Measurements from ENCODE around the gene AIG1.

The AIG1 gene

DNA sequence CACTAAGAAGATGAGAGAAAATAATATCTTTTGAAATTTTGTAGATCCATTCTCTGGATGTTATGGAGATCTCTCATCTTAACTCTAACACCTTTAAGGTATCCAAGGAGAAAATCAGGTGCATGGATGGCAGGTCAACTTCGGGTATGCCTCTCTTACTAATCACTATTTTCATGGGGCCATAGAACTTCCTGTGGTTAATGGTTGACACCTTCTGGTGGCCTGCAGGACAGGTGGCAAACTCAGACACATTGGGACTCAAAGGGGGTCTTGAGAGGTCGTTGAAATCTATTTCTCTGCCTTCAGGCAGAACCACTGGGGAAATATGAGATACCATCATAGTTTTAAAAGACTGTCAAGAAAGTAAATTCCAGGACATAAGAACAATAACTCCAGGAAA, 313.3 kb downstream of the AIG1 start:
- Histone ChIP-seq H3K4me1 (ENCODE audit: control insufficient read depth, insufficient read depth, low read length) (no peaks in the 10 kb centered on the region), H3K36me3 (ENCODE audit: control insufficient read depth, insufficient read depth, low read length) (no peaks in the 10 kb centered on the region), H3K4me3 (ENCODE audit: low read length) (no peak overlapping the region), H3K9ac (ENCODE audit: low read length) (no peak overlapping the region), H3K27me3 (ENCODE audit: control insufficient read depth, insufficient read depth, low read length) (no peaks in the 10 kb centered on the region), H3K27ac (ENCODE audit: low read depth, low read length) (no peak overlapping the region)

DNA sequence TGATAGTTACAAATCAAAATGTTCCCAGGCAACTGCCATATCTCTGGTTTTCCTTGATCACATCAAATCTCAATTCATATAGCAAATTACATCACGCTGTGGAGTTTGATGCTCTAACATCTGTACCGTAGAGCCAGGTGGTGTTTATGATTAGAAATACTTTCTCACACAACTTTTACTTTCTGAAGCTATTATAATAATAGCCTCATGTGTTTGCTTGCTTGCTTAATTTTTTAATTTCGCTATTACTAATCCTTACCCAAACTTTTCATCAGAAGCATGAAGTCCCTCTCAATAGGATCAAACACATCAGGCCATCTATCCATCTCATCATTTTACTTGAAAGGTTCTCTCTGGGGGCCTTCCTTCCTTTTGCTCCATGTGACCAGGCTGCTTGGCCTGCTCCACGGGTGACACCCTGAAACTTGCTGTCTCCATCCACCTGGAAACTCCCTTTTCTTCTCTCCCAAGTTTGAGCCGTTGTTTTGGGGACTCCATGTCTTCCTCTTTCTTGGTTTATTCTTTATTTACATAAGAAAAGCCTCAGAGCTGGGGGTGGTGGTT, 314.4 kb downstream of the AIG1 start:
- Histone ChIP-seq H3K4me3 (ENCODE audit: low read length) (no peak overlapping the region), H3K9ac (ENCODE audit: low read length) (no peak overlapping the region), H3K27ac (ENCODE audit: low read depth, low read length) (no peak overlapping the region), H3K27me3 (ENCODE audit: control insufficient read depth, insufficient read depth, low read length) (no peaks in the 10 kb centered on the region), H3K4me1 (ENCODE audit: control insufficient read depth, insufficient read depth, low read length) (no peaks in the 10 kb centered on the region), H3K36me3 (ENCODE audit: control insufficient read depth, insufficient read depth, low read length) (no peaks in the 10 kb centered on the region)

DNA sequence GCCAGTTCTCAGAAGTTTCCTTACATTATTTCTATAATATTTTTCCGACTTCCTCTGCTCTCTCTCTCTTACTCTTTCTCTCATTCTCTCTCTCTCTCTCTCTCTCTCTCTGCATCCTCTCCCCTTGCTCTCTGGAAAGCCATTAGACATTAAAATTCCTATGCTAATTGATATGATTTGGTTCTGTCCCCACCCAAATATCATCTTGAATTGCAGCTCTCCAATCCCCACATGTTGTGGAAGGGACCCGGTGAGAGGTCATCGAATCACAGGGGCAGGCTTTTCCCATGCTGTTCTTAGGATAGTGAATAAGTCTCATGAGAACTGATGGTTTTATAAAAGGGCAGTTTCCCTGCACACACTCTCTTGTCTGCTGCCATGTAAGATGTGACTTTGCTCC, 315.7 kb downstream of the AIG1 start:
- Histone ChIP-seq H3K4me1 (ENCODE audit: control insufficient read depth, insufficient read depth, low read length) (no peaks in the 10 kb centered on the region), H3K36me3 (ENCODE audit: control insufficient read depth, insufficient read depth, low read length) (no peaks in the 10 kb centered on the region), H3K27me3 (ENCODE audit: control insufficient read depth, insufficient read depth, low read length) (no peaks in the 10 kb centered on the region), H3K4me3 (ENCODE audit: low read length) (no peak overlapping the region), H3K27ac (ENCODE audit: low read depth, low read length) (no peak overlapping the region), H3K9ac (ENCODE audit: low read length) (no peak overlapping the region)

DNA sequence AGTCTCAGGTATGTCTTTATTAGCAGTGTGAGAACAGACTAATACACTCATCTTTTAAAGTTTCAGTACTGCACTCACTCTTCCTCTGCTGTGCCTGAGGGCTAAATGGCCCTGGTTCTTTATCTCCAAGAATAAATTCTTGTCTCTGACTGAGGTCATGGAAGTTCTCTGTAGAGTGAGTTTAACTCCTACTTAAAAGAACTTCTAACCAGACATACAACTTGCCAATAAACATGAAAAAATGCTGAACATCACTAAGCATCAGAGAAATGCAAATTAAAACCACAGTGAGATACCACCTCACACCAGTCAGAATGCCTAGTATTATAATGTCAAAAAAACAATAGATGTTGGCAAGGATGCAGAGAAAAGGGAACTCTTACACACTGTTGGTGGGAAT, 316.2 kb downstream of the AIG1 start:
- Histone ChIP-seq H3K9ac (ENCODE audit: low read length) (no peak overlapping the region), H3K27me3 (ENCODE audit: control insufficient read depth, insufficient read depth, low read length) (no peaks in the 10 kb centered on the region), H3K27ac (ENCODE audit: low read depth, low read length) (no peak overlapping the region), H3K4me1 (ENCODE audit: control insufficient read depth, insufficient read depth, low read length) (no peaks in the 10 kb centered on the region), H3K36me3 (ENCODE audit: control insufficient read depth, insufficient read depth, low read length) (no peaks in the 10 kb centered on the region), H3K4me3 (ENCODE audit: low read length) (no peak overlapping the region)

DNA sequence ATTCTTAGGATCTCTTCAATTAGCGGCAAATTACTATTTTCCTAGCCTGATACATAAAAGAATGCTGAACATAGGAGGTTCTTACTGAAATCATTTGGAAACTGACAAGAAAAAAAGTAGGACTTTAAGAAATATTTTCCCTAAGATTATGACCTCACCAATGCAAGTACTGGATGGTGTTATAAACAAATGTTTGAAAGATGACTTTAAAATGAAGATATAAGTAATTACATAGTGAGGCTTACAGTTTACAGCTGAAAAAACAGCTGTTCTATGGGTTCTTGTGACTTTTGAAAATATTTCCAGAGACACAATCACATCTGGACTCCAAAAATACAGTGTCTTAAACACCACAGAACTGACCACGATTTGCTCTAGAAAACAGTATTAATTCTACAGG, 324.9 kb downstream of the AIG1 start:
- H3K4me3 ChIP-seq (ENCODE audit: low read length) = no peak overlapping the region
- H3K9ac ChIP-seq (ENCODE audit: low read length) = no peak overlapping the region
- H3K4me1 ChIP-seq (ENCODE audit: control insufficient read depth, insufficient read depth, low read length) = no peaks in the 10 kb centered on the region
- H3K36me3 ChIP-seq (ENCODE audit: control insufficient read depth, insufficient read depth, low read length) = no peaks in the 10 kb centered on the region
- H3K27ac ChIP-seq (ENCODE audit: low read depth, low read length) = no peak overlapping the region
- no peaks in the 10 kb centered on the region for H3K27me3 ChIP-seq (ENCODE audit: control insufficient read depth, insufficient read depth, low read length)

DNA sequence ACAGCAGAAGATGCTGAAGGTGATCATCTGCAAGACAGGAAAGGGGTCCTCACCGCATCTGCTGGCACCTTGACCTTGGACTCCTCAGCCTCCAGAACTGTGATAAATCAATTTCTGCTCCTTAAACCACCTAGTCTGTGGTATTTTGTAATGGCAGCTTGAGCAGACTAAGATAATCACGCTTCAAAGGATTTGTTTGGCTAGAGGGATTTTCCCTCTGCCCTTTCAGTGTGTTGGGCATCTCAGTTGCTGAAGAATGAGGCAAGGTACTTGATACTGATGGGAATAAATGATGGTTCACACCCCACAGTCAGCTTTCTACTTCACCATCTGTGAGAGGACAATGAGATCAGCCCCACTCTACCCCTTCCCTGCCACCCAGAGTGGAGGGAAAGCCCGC, 329.6 kb downstream of the AIG1 start:
- no peaks in the 10 kb centered on the region for H3K4me1 ChIP-seq (ENCODE audit: control insufficient read depth, insufficient read depth, low read length)
- no peaks in the 10 kb centered on the region for H3K36me3 ChIP-seq (ENCODE audit: control insufficient read depth, insufficient read depth, low read length)
- H3K9ac ChIP-seq (ENCODE audit: low read length) = no peak overlapping the region
- no peak overlapping the region for H3K4me3 ChIP-seq (ENCODE audit: low read length)
- no peak overlapping the region for H3K27ac ChIP-seq (ENCODE audit: low read depth, low read length)
- H3K27me3 ChIP-seq (ENCODE audit: control insufficient read depth, insufficient read depth, low read length) = no peaks in the 10 kb centered on the region
